ENCODE measurements around the gene TMEM108. TPM values are rescaled to one million over a fixed set of nuclear protein-coding genes. Genes with fewer than 3 reads are reported as not detected.

The TMEM108 gene
- total RNA-seq, 2 donors from 2014 or later, result 1.6 TPM; not detected in 1

DNA sequence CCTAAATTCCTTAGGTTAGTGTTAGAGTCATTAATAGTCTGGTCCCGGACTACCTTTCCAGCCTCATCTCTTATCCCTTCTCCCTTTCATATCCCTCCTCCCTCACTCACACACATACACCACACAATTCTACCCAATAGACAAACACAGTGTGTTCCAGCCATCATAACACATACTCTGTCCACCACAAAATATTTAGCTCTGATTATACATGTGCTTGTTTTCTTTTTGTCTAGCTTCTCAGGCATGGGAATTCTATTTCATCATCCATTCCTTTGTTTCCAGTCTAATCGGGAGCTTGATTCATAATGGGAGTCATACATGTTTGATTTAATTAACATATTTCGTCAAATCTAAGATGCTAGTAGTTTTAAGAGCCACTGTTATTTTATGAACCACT is 199.8 kb downstream of the TMEM108 start:
- H3K36me3 ChIP-seq (replicated peaks in 1 of 2; ENCODE audit: insufficient read depth in 1 of 2, low read depth in 2 of 2), result no peaks in the 10 kb centered on the region
- intact Hi-C loops (cut with DNase I), result no loop called here
- no peaks in the 10 kb centered on the region for H3K4me1 ChIP-seq
- 76 to 77% methylated on average over 3 of the region's 3 CpGs for WGBS, 2 donors
- no peaks in the 10 kb centered on the region for H3K9me3 ChIP-seq
- no peak overlapping the region for H3K4me3 ChIP-seq
- DNase-seq (no peak), ATAC-seq (no peak)
- TF ChIP-seq POLR2A (IDR thresholded peaks at IDR 0.05) (no peak), CTCF (IDR thresholded peaks at IDR 0.05) (no peak)
- H3K27me3 ChIP-seq, result no peaks in the 10 kb centered on the region
- H3K27ac ChIP-seq, result no peak overlapping the region

DNA sequence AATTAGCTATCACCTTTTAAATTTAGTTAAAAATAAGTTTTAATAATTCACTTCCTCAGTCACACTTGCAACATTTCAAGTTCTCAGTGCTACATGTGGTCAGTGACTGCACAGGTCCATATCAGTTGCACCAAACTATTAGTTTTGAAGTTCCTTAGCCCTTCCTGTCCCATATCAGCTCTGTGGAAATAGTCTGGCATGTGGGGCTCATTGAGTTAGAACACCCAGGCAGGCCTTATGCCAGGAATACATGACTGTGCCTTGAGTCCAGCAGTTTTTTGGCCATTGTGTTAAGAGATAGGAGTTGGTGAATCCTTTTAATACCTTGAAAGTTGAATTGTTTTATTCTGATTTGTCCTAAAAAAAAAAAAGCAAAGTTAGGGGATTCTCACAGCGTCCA is 207.9 kb downstream of the TMEM108 start:
- intact Hi-C loops (cut with DNase I), result no loop called here
- no peak overlapping the region for H3K4me3 ChIP-seq
- DNase-seq, result no peak
- TF ChIP-seq CTCF (IDR thresholded peaks at IDR 0.05) (no peak), POLR2A (IDR thresholded peaks at IDR 0.05) (no peak)
- no peak overlapping the region for H3K27ac ChIP-seq
- no peaks in the 10 kb centered on the region for H3K27me3 ChIP-seq
- 81 to 89% methylated on average over 1 of the region's 1 CpG for WGBS, 2 donors
- no peaks in the 10 kb centered on the region for H3K4me1 ChIP-seq
- ATAC-seq, result no peak
- no peaks in the 10 kb centered on the region for H3K9me3 ChIP-seq
- no peaks in the 10 kb centered on the region for H3K36me3 ChIP-seq (replicated peaks in 1 of 2; ENCODE audit: insufficient read depth in 1 of 2, low read depth in 2 of 2)

- intact Hi-C loops (cut with DNase I), result no loop called here
- Histone ChIP-seq H3K4me3 (no peak overlapping the region), H3K9me3 (no peaks in the 10 kb centered on the region), H3K27me3 (no peaks in the 10 kb centered on the region), H3K36me3 (replicated peaks in 1 of 2; ENCODE audit: insufficient read depth in 1 of 2, low read depth in 2 of 2) (no peaks in the 10 kb centered on the region), H3K4me1 (no peaks in the 10 kb centered on the region), H3K27ac (no peak overlapping the region)
- ATAC-seq, result no peak
- no peak for DNase-seq
- TF ChIP-seq POLR2A (IDR thresholded peaks at IDR 0.05), result no peak
- TF ChIP-seq CTCF (IDR thresholded peaks at IDR 0.05), result no peak
These were observed 208.6 kb downstream of the TMEM108 start for GRCh38 chr3:133246773-133247172.

DNA sequence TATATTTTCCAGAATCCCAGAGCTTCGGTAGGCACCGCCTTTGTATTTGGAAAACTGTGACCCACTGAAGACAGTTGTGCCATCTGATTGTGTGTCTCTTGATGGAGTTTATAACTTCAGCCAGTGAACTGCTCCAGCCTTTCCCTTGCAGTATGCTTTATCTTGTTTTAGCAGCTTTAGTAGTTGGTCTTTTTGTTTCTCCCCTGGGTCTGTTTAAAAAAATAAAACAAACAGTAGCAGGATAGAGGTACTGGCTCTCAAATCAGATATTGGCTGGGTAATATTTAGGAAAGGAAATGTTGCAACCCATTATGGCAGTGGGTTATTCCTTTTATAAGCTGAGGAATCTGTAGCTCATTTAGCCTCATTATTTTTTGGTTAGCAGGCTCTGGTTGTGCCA is 210.2 kb downstream of the TMEM108 start:
- Histone ChIP-seq H3K4me3 (no peak overlapping the region), H3K27ac (no peak overlapping the region), H3K4me1 (no peaks in the 10 kb centered on the region), H3K36me3 (replicated peaks in 1 of 2; ENCODE audit: insufficient read depth in 1 of 2, low read depth in 2 of 2) (no peaks in the 10 kb centered on the region), H3K9me3 (no peaks in the 10 kb centered on the region), H3K27me3 (no peaks in the 10 kb centered on the region)
- ATAC-seq (no peak), DNase-seq (no peak)
- WGBS, 2 donors, result 78 to 86% methylated on average over 2 of the region's 2 CpGs
- intact Hi-C loops (cut with DNase I), result no loop called here
- TF ChIP-seq CTCF (IDR thresholded peaks at IDR 0.05), result no peak
- no peak for TF ChIP-seq POLR2A (IDR thresholded peaks at IDR 0.05)

DNA sequence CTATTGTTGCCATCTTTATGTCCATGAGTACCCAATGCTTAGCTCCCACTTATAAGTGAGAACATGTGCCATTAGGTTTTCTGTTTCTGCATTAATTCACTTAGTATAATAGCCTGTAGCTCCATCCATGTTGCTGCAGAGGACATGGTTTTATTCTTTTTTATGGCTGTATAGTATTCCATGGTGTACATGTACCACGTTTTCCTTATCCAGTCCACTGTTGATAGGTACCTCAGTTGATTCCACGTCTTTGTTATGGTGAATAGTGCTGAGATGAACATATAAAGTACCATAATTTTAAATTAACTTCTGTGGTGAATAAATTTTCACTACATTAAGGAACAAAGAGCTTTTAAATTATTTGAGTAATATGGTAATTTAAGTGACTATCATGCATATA is 211.3 kb downstream of the TMEM108 start:
- intact Hi-C loops (cut with DNase I), result no loop called here
- ATAC-seq, result no peak
- Histone ChIP-seq H3K9me3 (no peaks in the 10 kb centered on the region), H3K4me3 (no peak overlapping the region), H3K27me3 (no peaks in the 10 kb centered on the region), H3K36me3 (replicated peaks in 1 of 2; ENCODE audit: insufficient read depth in 1 of 2, low read depth in 2 of 2) (no peaks in the 10 kb centered on the region), H3K4me1 (no peaks in the 10 kb centered on the region), H3K27ac (no peak overlapping the region)
- TF ChIP-seq CTCF (IDR thresholded peaks at IDR 0.05), result no peak
- no peak for TF ChIP-seq POLR2A (IDR thresholded peaks at IDR 0.05)
- DNase-seq, result no peak
- 39 to 44% methylated on average over 2 of the region's 2 CpGs for WGBS, 2 donors

Measured in body of pancreas (tissue), 4 donors.